GM23338 (cell line): ENCODE data around the gene PSMD5. TPM values are rescaled to one million over a fixed set of nuclear protein-coding genes. Genes with fewer than 3 reads are reported as not detected.

ENCODE experiments used
- ATAC-seq: fragments of 200-7000 bp; cut with Tn5 transposase; 3 replicates; pipeline ENCODE4 v1.9.1; 2020
- DNase-seq: peaks from one replicate; pipeline ENCODE4 v3.0.0-alpha.2; 2015; ENCODE audit warnings: low spot score
- H2AFZ ChIP-seq: fragments of 200-600 bp; sonication (generic); 2 replicates; pipeline ENCODE4 v1.8.0; 2016; ENCODE audit warnings: antibody characterized with exemption, mild to moderate bottlenecking, moderate library complexity
- H3F3A ChIP-seq: fragments of 200-600 bp; sonication (generic); replicated peaks from 2 replicates; pipeline ENCODE4 v1.8.0; 2017; ENCODE audit warnings: antibody characterized with exemption, mixed run types, low read depth
- H3K27ac ChIP-seq: fragments of 200-600 bp; sonication (generic); 2 replicates; pipeline ENCODE4 v1.6.1; 2016; ENCODE audit warnings: low read depth
- H3K27me3 ChIP-seq: fragments of 200-600 bp; sonication (generic); 2 replicates; pipeline ENCODE4 v1.8.0; 2016; ENCODE audit warnings: mild to moderate bottlenecking, mixed run types, moderate library complexity; ENCODE audit not compliant: insufficient read depth
- H3K36me3 ChIP-seq: fragments of 200-600 bp; sonication (generic); 2 replicates; pipeline ENCODE4 v1.8.0; 2016; ENCODE audit warnings: mild to moderate bottlenecking; ENCODE audit not compliant: insufficient read depth
- H3K4me1 ChIP-seq: fragments of 200-600 bp; sonication (generic); 2 replicates; pipeline ENCODE4 v1.8.0; 2016; ENCODE audit warnings: mild to moderate bottlenecking, moderate library complexity; ENCODE audit not compliant: insufficient read depth
- H3K4me2 ChIP-seq: fragments of 200-600 bp; sonication (generic); 2 replicates; pipeline ENCODE4 v1.7.1; 2017; ENCODE audit warnings: mixed run types
- H3K4me3 ChIP-seq: fragments of 200-600 bp; sonication (generic); 2 replicates; pipeline ENCODE4 v1.6.1; 2016; ENCODE audit warnings: mixed run types
- H3K79me2 ChIP-seq: fragments of 200-600 bp; sonication (generic); replicated peaks from 2 replicates; pipeline ENCODE4 v1.8.0; 2017; ENCODE audit warnings: mild to moderate bottlenecking; ENCODE audit not compliant: insufficient read depth
- H3K9me2 ChIP-seq: fragments of 200-600 bp; sonication (generic); 2 replicates; pipeline ENCODE4 v1.8.0; 2017; ENCODE audit not compliant: insufficient read depth
- H4K20me1 ChIP-seq: fragments of 200-600 bp; sonication (generic); replicated peaks from 2 replicates; pipeline ENCODE4 v1.8.0; 2017; ENCODE audit warnings: mild to moderate bottlenecking; ENCODE audit not compliant: insufficient read depth
- H3K27ac Mint-ChIP-seq: 2 replicates; pipeline ENCODE4 v1.8.0; 2020; ENCODE audit warnings: inconsistent platforms, mild to moderate bottlenecking, moderate library complexity, mixed read lengths
- H3K27me3 Mint-ChIP-seq: 3 replicates; pipeline ENCODE4 v1.8.0; 2022; ENCODE audit warnings: low read depth, mild to moderate bottlenecking, moderate library complexity, mixed read lengths, inconsistent platforms; ENCODE audit not compliant: insufficient read depth, poor library complexity
- H3K36me3 Mint-ChIP-seq: 3 replicates; pipeline ENCODE4 v1.8.0; 2021; ENCODE audit warnings: low read depth, mild to moderate bottlenecking, inconsistent platforms, moderate library complexity, mixed read lengths
- H3K4me1 Mint-ChIP-seq: 3 replicates; pipeline ENCODE4 v1.8.0; 2020; ENCODE audit warnings: mild to moderate bottlenecking, inconsistent platforms, mixed read lengths
- H3K4me3 Mint-ChIP-seq: 3 replicates; pipeline ENCODE4 v1.8.0; 2021; ENCODE audit warnings: moderate library complexity, mild to moderate bottlenecking, inconsistent platforms, mixed read lengths
- H3K9me3 Mint-ChIP-seq: 3 replicates; pipeline ENCODE4 v1.8.0; 2020; ENCODE audit warnings: moderate library complexity, mild to moderate bottlenecking, inconsistent platforms, mixed read lengths
- CREB1 ChIP-seq: fragments of 250-450 bp; sonication (Bioruptor Pico); IDR thresholded peaks from 2 replicates; pipeline ENCODE4 v1.5.0; 2020; ENCODE audit warnings: low read depth, mild to moderate bottlenecking, moderate library complexity
- CTCF ChIP-seq, 2 experiments: fragments of 200-600 bp in 1 of 2; sonication (generic) in 1 of 2; conservative IDR thresholded peaks; 2 replicates each; pipeline versions ENCODE4 v1.5.1 to v1.6.1; 2016 to 2017; ENCODE audit warnings: antibody characterized with exemption in 2 of 2, low read depth in 2 of 2, mild to moderate bottlenecking in 2 of 2, moderate library complexity in 1 of 2
- ETS1 ChIP-seq: IDR thresholded peaks from 2 replicates; pipeline ENCODE4 v1.6.1; 2016; ENCODE audit warnings: antibody characterized with exemption
- EZH2 ChIP-seq: fragments of 200-600 bp; sonication (generic); IDR thresholded peaks from one replicate; pipeline ENCODE4 v1.8.0; 2017; ENCODE audit warnings: antibody characterized with exemption, mild to moderate bottlenecking, low read depth; ENCODE audit not compliant: unreplicated experiment
- EZH2phosphoT487 ChIP-seq: fragments of 200-600 bp; sonication (generic); IDR thresholded peaks from one replicate; pipeline ENCODE4 v1.8.1; 2018; ENCODE audit warnings: antibody characterized with exemption; ENCODE audit not compliant: unreplicated experiment
- JUNB ChIP-seq: IDR thresholded peaks from one replicate; pipeline ENCODE4 v1.6.1; 2016; ENCODE audit warnings: antibody characterized with exemption; ENCODE audit not compliant: unreplicated experiment
- NANOG ChIP-seq: IDR thresholded peaks from 2 replicates; pipeline ENCODE4 v1.6.1; 2016; ENCODE audit warnings: antibody characterized with exemption, borderline replicate concordance
- POLR2AphosphoS5 ChIP-seq: IDR thresholded peaks from 2 replicates; pipeline ENCODE4 v1.6.1; 2016; ENCODE audit warnings: antibody characterized with exemption, low read depth
- REST ChIP-seq: IDR thresholded peaks from one replicate; pipeline ENCODE4 v1.6.1; 2018; ENCODE audit warnings: antibody characterized with exemption; ENCODE audit not compliant: unreplicated experiment
- STAT1 ChIP-seq: IDR thresholded peaks from one replicate; pipeline ENCODE4 v1.6.1; 2016; ENCODE audit warnings: antibody characterized with exemption; ENCODE audit not compliant: unreplicated experiment
- ZNF114 ChIP-seq: fragments of 250-450 bp; sonication (Bioruptor Pico); IDR thresholded peaks from 2 replicates; pipeline ENCODE4 v1.5.0; 2020; ENCODE audit warnings: mild to moderate bottlenecking, moderate library complexity
- ZNF331 ChIP-seq: fragments of 250-450 bp; sonication (Bioruptor Pico); IDR thresholded peaks from 2 replicates; pipeline ENCODE4 v1.5.0; 2020; ENCODE audit warnings: low read depth, mild to moderate bottlenecking, moderate library complexity
- ZNF462 ChIP-seq: fragments of 250-450 bp; sonication (Bioruptor Pico); IDR thresholded peaks from 2 replicates; pipeline ENCODE4 v1.5.0; 2020; ENCODE audit warnings: mild to moderate bottlenecking, moderate library complexity
- long read RNA-seq: library from polyadenylated mRNA; unstranded; transcript quantifications from one replicate; pipeline ENCODE4 v2.0.0, GENCODE V29; 2020; ENCODE audit not compliant: unreplicated experiment
- polyA plus RNA-seq: library from polyadenylated mRNA; unstranded; fragments of >200 nt; fragmentation: Nextera tagmentation; extraction: Ambion mirVana; gene quantifications from 2 replicates; pipeline ENCODE4 v1.2.1, GENCODE V29; 2016
- total RNA-seq: library from RNA; depleted of rRNA; stranded (reverse); fragments of >200 nt; shearing (Covaris generic); gene quantifications from 2 replicates; pipeline ENCODE4 v1.2.3, GENCODE V29; 2014; rRNA removed

Gene PSMD5
- total RNA-seq (40.5 and 49.4 TPM in 2 replicates), polyA plus RNA-seq (21.9 and 23.9 TPM in 2 replicates)
- long read RNA-seq, transcript PSMD5-201 (10 exons, 3,443 nt): major isoform, 16 of 27 reads
- long read RNA-seq, partial matches to known transcripts: 1 of 27 reads
- long read RNA-seq, other reads (novel, unspliced or antisense): 10 of 27 reads

GRCh38 chr9:120842685-120843485 lies at the start of gene PSMD5:
Gene PSMD5, minus strand, starts transcription at chr9:120842922. Its CDS starts 13 bp downstream, at chr9:120842909.
- no peaks in the 10 kb centered on the region for H3K9me2 ChIP-seq
- H3F3A ChIP-seq: no peaks in the 10 kb centered on the region
- peak within 1 kb of the TSS; percentile 98 for H3K27ac ChIP-seq
- peak within 1 kb of the TSS; percentile 99 for H3K4me2 ChIP-seq
- ATAC-seq (peak; percentile 98), DNase-seq (peak; percentile 100)
- H3K27me3 ChIP-seq: no peaks in the 10 kb centered on the region
- Mint-ChIP-seq H3K4me1 (peaks cover 25% of the 10 kb centered on the region), H3K4me3 (peak within 1 kb of the TSS; percentile 99), H3K9me3 (no peaks in the 10 kb centered on the region), H3K27ac (peak within 1 kb of the TSS; percentile 100), H3K36me3 (peaks cover 22% of the 10 kb centered on the region), H3K27me3 (peaks cover 8% of the 10 kb centered on the region)
- H4K20me1 ChIP-seq: peaks cover 3% of the 10 kb centered on the region; the same call in 1 of the 2 replicates
- H2AFZ ChIP-seq: peak within 1 kb of the TSS; percentile 84
- peaks cover 64% of the 10 kb centered on the region for H3K79me2 ChIP-seq
- peak within 1 kb of the TSS; percentile 96 for H3K4me3 ChIP-seq
- H3K4me1 ChIP-seq: peaks cover 12% of the 10 kb centered on the region
- TF ChIP-seq ZNF114 (CRISPR knock-in tag) (no peak), CTCF (conservative IDR thresholded peaks at IDR 0.05; ENCODE audit: low read depth in 2 of 2) (no peak), CREB1 (CRISPR knock-in tag) (peak; percentile 87), ZNF462 (no peak), STAT1 (no peak), ZNF331 (CRISPR knock-in tag) (no peak), NANOG (no peak), REST (no peak), POLR2AphosphoS5 (peak; percentile 95), JUNB (no peak), EZH2phosphoT487 (no peak), EZH2 (no peak), ETS1 (peak; percentile 32; the same call in 1 of the 2 replicates)
- H3K36me3 ChIP-seq: peaks cover 4% of the 10 kb centered on the region; the same call in 1 of the 2 replicates
